UCSD-AML1 (cell line): ENCODE data around the gene TARBP1.
A peak's percentile ranks its signal among the peaks of the same experiment; 100 is the strongest.

ENCODE experiments used
- DNase-seq: peaks from one replicate; lab custom pipeline; 2025; ENCODE audit not compliant: unreplicated experiment; lab: John Stamatoyannopoulos, UW

Gene TARBP1

GRCh38 chr1:234486858-234487840, 8.2 kb upstream of the TARBP1 start:
- peak; percentile 34 for DNase-seq

GRCh38 chr1:234484991-234485739, 6.2 kb upstream of the TARBP1 start:
- DNase-seq, result no peak

GRCh38 chr1:234484218-234484617, 5.2 kb upstream of the TARBP1 start:
- DNase-seq, result no peak

- no peak for DNase-seq
Measured at GRCh38 chr1:234481771-234482170, 2.8 kb upstream of the TARBP1 start.

- no peak for DNase-seq
Measured at GRCh38 chr1:234479866-234480265, 887 bp upstream of the TARBP1 start.

GRCh38 chr1:234479310-234479559, 256 bp upstream of the TARBP1 start:
- DNase-seq, result no peak

GRCh38 chr1:234478152-234478480, 863 bp downstream of the TARBP1 start:
- peak; percentile 71 for DNase-seq

- no peak for DNase-seq
Measured at GRCh38 chr1:234477386-234478151, 1.4 kb downstream of the TARBP1 start.

GRCh38 chr1:234476172-234476571, 2.8 kb downstream of the TARBP1 start:
- no peak for DNase-seq

GRCh38 chr1:234475167-234475793, 3.7 kb downstream of the TARBP1 start:
- no peak for DNase-seq

- DNase-seq, result no peak
Measured at GRCh38 chr1:234474375-234474774, 4.6 kb downstream of the TARBP1 start.

- DNase-seq, result peak; percentile 16
Measured at GRCh38 chr1:234473118-234473517, 5.9 kb downstream of the TARBP1 start.

- DNase-seq, result no peak
Measured at GRCh38 chr1:234469376-234469775, 9.6 kb downstream of the TARBP1 start.

GRCh38 chr1:234468580-234468979, 10.4 kb downstream of the TARBP1 start:
- DNase-seq, result no peak

GRCh38 chr1:234467821-234468220, 11.2 kb downstream of the TARBP1 start:
- DNase-seq, result no peak

- DNase-seq, result no peak
Measured at GRCh38 chr1:234466945-234467344, 12.0 kb downstream of the TARBP1 start.

- DNase-seq, result no peak
Measured at GRCh38 chr1:234463749-234464148, 15.2 kb downstream of the TARBP1 start.

- no peak for DNase-seq
Measured at GRCh38 chr1:234460652-234461051, 18.3 kb downstream of the TARBP1 start.

GRCh38 chr1:234458352-234459017, 20.5 kb downstream of the TARBP1 start:
- no peak for DNase-seq

- DNase-seq, result no peak
Measured at GRCh38 chr1:234454926-234455325, 24.1 kb downstream of the TARBP1 start.
